Mucosa of descending colon (tissue), 3 donors: ENCODE data around the gene TRUB1. TPM values are rescaled to one million over a fixed set of nuclear protein-coding genes. Genes with fewer than 3 reads are reported as not detected.

ENCODE experiments used
- ATAC-seq: fragments of 200-7000 bp; cut with Tn5 transposase; one replicate; pipeline ENCODE4 v1.9.1; 2020; ENCODE audit warnings: mild to moderate bottlenecking, moderate library complexity
- DNase-seq, 3 donors: peaks; one replicate each; pipeline ENCODE4 v3.0.0-alpha.2; 2020
- H3K36me3 ChIP-seq: fragments of 200-600 bp; one replicate; pipeline ENCODE4 v1.8.0; 2021; ENCODE audit warnings: low read depth, mild to moderate bottlenecking
- H3K4me1 ChIP-seq: fragments of 200-600 bp; one replicate; pipeline ENCODE4 v1.8.0; 2021; ENCODE audit warnings: low read depth, mild to moderate bottlenecking
- H3K4me3 ChIP-seq: fragments of 200-600 bp; one replicate; pipeline ENCODE4 v1.8.0; 2021; ENCODE audit warnings: mild to moderate bottlenecking
- H3K9me3 ChIP-seq: fragments of 200-600 bp; one replicate; pipeline ENCODE4 v1.8.0; 2021; ENCODE audit warnings: mild to moderate bottlenecking
- intact Hi-C, 2 donors: fragments of 100-400 bp; cut with DNase I in 1 of 2; cut with micrococcal nuclease in 1 of 2; formaldehyde crosslinking; loops; one replicate each; pipeline versions ENCODE4 v1.11.0 to v1.11.1; 2022; cut with DNase I, micrococcal nuclease
- total RNA-seq, 3 donors: library from RNA; stranded (reverse); fragmentation: NEBNext Ultra II Directional in 2 of 3; extraction: Animal tissue kit (Norgen Biotek cat#: 25700) in 2 of 3; gene quantifications; one replicate each; pipeline versions ENCODE4 v1.2.1 to v1.2.4, GENCODE V29; 2021 to 2023
- TF ChIP-seq, protein P1 (sequence below): fragments of 200-600 bp; IDR thresholded peaks from one replicate; pipeline ENCODE4 v1.8.0; 2022; ENCODE audit warnings: antibody characterized with exemption, mild to moderate bottlenecking
- donor health status: DM: no; HTN: no; CAD: no; lungs with moderate emphysema.
- donor health status: DM: no; HTN: no; CAD: no.
- donor health status: DM: no; HTN: yes; CAD: no.

Gene TRUB1
- total RNA-seq, 3 donors from 2014 or later: 13.3 to 16.5 (median 15.9) TPM

DNA sequence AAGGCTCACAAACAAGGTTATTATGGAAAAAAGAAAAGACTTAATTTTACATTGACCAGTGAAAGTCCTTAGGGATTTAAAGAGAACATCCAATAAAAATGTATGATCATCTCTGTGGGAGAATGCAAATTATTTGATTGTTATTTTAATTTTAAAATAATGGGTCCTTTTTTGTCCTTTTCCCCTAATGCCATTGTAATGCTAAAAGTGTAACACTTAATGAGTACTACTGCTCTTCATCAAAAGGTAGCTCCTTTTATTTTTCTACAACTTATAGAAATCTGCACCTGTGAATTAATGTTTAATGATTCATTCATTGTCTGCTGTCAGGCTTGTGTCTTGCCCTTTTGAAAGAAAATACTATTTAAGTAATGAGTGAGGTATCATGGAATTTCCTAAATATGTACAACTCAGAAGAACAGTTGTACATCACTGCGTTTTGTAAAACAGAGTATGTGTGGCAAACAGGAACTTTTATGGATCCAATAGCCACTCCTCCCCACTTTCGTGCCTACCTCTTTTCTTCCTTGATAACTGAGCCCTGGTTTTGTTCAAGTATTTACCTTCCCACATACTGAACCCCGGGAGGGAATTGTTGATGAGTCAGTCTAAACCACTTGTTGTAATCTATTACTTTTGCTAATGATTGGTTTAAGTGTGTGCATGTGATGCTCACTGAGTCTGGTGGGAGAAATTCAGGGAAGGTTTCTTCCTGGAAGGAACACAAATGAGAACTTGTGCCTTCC lies 19.9 kb upstream of the TRUB1 start:
- ATAC-seq: no peak
- TF ChIP-seq, protein P1, sequence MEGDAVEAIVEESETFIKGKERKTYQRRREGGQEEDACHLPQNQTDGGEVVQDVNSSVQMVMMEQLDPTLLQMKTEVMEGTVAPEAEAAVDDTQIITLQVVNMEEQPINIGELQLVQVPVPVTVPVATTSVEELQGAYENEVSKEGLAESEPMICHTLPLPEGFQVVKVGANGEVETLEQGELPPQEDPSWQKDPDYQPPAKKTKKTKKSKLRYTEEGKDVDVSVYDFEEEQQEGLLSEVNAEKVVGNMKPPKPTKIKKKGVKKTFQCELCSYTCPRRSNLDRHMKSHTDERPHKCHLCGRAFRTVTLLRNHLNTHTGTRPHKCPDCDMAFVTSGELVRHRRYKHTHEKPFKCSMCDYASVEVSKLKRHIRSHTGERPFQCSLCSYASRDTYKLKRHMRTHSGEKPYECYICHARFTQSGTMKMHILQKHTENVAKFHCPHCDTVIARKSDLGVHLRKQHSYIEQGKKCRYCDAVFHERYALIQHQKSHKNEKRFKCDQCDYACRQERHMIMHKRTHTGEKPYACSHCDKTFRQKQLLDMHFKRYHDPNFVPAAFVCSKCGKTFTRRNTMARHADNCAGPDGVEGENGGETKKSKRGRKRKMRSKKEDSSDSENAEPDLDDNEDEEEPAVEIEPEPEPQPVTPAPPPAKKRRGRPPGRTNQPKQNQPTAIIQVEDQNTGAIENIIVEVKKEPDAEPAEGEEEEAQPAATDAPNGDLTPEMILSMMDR: no peak
- Histone ChIP-seq H3K9me3 (no peaks in the 10 kb centered on the region), H3K4me3 (no peak overlapping the region), H3K36me3 (no peaks in the 10 kb centered on the region), H3K4me1 (no peaks in the 10 kb centered on the region)
- intact Hi-C loops: no loop called here
- DNase-seq: no peak

DNA sequence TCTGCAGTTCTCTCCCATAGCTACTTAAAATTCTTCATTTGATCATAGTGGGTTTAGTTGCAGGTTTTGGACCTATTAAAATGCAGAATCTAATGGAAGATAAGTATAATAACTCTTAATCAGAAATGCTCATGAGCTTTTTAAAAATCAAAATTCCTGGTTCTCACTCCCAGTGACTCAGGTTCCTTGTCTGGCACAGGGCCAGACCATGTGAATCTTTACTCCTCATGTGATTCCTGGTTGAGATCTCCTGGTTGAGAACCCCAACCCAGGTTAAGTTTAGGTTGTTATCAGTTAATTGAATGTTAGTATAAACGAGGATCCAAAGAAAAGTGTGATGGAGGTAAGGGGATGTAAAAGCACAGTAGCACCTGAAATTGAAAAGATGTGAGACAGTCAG lies 17.5 kb upstream of the TRUB1 start:
- Histone ChIP-seq H3K9me3 (no peaks in the 10 kb centered on the region), H3K4me3 (no peak overlapping the region), H3K36me3 (no peaks in the 10 kb centered on the region), H3K4me1 (no peaks in the 10 kb centered on the region)
- TF ChIP-seq, protein P1: no peak
- intact Hi-C loops: no loop called here
- ATAC-seq (no peak), DNase-seq (no peak)

DNA sequence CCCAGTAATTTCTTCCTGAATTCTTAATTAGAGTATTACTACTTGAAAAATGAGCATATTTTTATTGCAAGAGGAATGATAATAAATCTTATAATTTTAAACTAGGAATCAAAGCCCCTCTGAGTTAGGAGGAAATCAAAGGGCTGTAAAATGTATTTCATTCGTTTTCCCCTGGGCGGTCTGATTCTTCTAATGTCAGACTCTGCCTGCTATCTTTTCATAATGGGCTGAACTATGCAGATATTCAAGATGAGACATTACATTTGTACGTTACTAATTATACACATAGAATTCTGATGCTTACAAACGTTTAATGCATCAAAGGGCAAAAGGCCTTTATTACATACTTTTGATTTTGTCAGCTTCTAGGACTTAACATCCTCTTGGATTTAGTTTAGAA lies 16.0 kb upstream of the TRUB1 start:
- TF ChIP-seq, protein P1: no peak
- intact Hi-C loops: no loop called here
- ATAC-seq (no peak), DNase-seq (no peak)
- Histone ChIP-seq H3K9me3 (no peaks in the 10 kb centered on the region), H3K4me1 (no peaks in the 10 kb centered on the region), H3K4me3 (no peak overlapping the region), H3K36me3 (no peaks in the 10 kb centered on the region)

DNA sequence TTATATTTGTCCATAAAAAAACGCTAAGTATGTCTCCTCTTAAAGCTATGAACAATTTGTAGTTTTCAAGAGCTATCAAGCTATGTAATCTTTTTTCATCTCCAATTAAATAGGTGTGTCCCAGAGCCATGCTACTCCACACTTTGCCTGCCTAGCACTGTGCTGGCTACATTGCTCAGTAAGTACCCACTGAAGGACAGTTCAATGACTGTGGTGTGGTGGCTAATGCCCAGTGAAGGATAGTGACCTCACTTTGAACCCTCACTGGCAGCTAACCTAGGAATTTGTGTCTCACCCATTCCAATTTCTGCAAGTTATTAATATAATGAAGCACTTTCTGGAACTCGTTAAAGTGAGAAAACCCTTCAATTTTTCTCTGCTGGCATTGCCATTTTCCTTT lies 14.4 kb upstream of the TRUB1 start:
- no peaks in the 10 kb centered on the region for H3K9me3 ChIP-seq
- H3K36me3 ChIP-seq: no peaks in the 10 kb centered on the region
- no peak overlapping the region for H3K4me3 ChIP-seq
- no peaks in the 10 kb centered on the region for H3K4me1 ChIP-seq
- ATAC-seq (no peak), DNase-seq (no peak)
- intact Hi-C loops: no loop called here
- TF ChIP-seq, protein P1: no peak

DNA sequence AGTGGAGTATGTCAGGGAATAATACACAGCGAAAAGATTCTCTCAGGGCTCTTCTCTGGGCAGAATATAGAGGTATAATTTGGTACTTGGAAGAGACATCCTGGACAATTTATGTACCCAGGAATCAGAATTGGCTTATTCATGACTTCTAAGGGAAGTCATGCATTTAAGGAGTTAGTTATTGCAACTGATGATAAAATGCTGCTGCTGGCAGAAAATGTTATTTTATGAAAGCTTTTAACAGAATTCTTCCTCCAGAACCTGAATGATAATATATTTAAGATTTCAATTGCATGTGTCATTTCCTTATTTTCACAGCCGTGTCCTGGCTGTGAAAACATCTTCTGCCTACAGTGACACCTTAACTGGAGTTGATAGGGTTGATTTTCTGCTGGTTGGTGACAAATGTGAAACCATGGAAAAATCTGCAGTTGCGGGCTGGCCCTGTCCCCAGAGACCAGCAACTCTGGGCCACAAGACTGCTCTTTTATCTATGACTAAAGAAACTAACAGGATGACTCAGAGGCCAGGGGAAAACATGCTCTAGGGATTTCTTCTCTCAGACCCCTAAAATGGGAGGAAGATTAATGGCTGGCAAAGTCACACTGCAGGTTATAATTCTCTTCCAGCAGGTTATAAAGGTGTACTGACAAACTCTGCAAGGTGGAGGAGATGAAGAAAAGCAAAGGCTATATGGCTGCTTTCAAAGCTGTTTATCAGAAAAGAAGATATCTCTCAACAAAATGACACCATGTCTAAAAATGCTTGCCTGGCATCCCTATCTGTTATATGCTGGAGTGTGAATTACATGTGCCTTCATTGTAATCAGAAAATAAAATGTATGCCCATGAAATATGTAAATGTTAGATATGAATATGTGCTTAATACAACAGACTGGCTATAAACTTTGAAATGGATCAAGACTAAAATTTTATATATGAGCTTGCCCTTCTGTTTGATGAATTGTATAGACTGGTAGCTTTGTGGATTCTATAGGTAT lies 12.1 kb upstream of the TRUB1 start:
- TF ChIP-seq, protein P1: no peak
- Histone ChIP-seq H3K4me3 (no peak overlapping the region), H3K4me1 (no peaks in the 10 kb centered on the region), H3K9me3 (no peaks in the 10 kb centered on the region), H3K36me3 (no peaks in the 10 kb centered on the region)
- ATAC-seq: no peak
- intact Hi-C loops: no loop called here
- no peak for DNase-seq
